ENCODE results near the gene MCRIP2.

GRCh38 chr16:658679-659571 lies 17.3 kb downstream of the MCRIP2 start:
- TF ChIP-seq CTCF (IDR thresholded peaks at IDR 0.05; ENCODE audit: poor library complexity, severe bottlenecking) = no peak
- no peak for TF ChIP-seq REST (IDR thresholded peaks at IDR 0.05; ENCODE audit: borderline replicate concordance)
- TF ChIP-seq EZH2 (IDR thresholded peaks at IDR 0.05; ENCODE audit: borderline replicate concordance, insufficient read depth, low read length, poor library complexity, severe bottlenecking) = no peak
- no peak for TF ChIP-seq SMC3 (conservative IDR thresholded peaks at IDR 0.05; ENCODE audit: poor library complexity)
- no peak for TF ChIP-seq POLR2AphosphoS5 (IDR thresholded peaks at IDR 0.05)

Measured in neural cell (in vitro differentiated cells).